Body of pancreas (tissue), 4 donors: Measurements from ENCODE around the gene DAB1. TPM values are rescaled to one million over a fixed set of nuclear protein-coding genes. Genes with fewer than 3 reads are reported as not detected.

Source experiments
- ATAC-seq: fragments of 150-250 bp; one replicate; pipeline ENCODE4 v1.9.1; 2016
- DNase-seq, 4 donors: peaks; one replicate each; pipeline ENCODE4 v3.0.0-alpha.2; 2019
- H3K27ac ChIP-seq, 4 donors: fragments of 200-600 bp; sonication (generic); 1 replicate in 3 of 4; 2 replicates in 1 of 4; pipeline versions ENCODE4 v1.5.1 to v1.6.1; 2016 to 2019; ENCODE audit warnings: mild to moderate bottlenecking in 1 of 4, mixed read lengths in 1 of 4, moderate library complexity in 1 of 4
- H3K27me3 ChIP-seq, 2 donors: fragments of 200-600 bp; sonication (generic); one replicate each; pipeline ENCODE4 v1.6.0; 2016; ENCODE audit warnings: mild to moderate bottlenecking in 1 of 2
- H3K36me3 ChIP-seq, 2 donors: fragments of 200-600 bp; sonication (generic); replicated peaks in 1 of 2; 2 replicates each; pipeline ENCODE4 v1.5.1; 2016; ENCODE audit warnings: low read depth in 2 of 2; ENCODE audit not compliant: insufficient read depth in 1 of 2
- H3K4me1 ChIP-seq: fragments of 200-600 bp; sonication (generic); one replicate; pipeline ENCODE4 v1.6.0; 2016
- H3K4me3 ChIP-seq, 2 donors: fragments of 200-600 bp; sonication (generic); 1 replicate in 1 of 2; 2 replicates in 1 of 2; pipeline ENCODE4 v1.5.1; 2016 to 2019
- H3K9me3 ChIP-seq, 3 donors: fragments of 200-600 bp; sonication (generic); 1 replicate in 2 of 3; 2 replicates in 1 of 3; pipeline ENCODE4 v1.5.1; 2016
- CTCF ChIP-seq, 7 experiments: fragments of 450-650 bp in 4 of 7; fragments of 200-600 bp in 3 of 7; sonication (generic) in 3 of 7; IDR thresholded peaks; one replicate each; pipeline ENCODE4 v1.5.1; 2016 to 2019; ENCODE audit warnings: antibody characterized with exemption in 7 of 7
- POLR2A ChIP-seq, 3 donors: fragments of 450-650 bp; IDR thresholded peaks; one replicate each; pipeline ENCODE4 v1.6.1; 2016; ENCODE audit warnings: antibody characterized with exemption in 3 of 3, mild to moderate bottlenecking in 2 of 3
- WGBS, 2 donors: methylation state at CpG; one replicate each; pipeline ENCODE4 v1.1.5; 2017; 5-methylcytosine and 5-hydroxymethylcytosine counted together
- intact Hi-C: fragments of 100-400 bp; cut with DNase I; formaldehyde crosslinking; loops from one replicate; pipeline ENCODE4 v1.15.1; 2023
- total RNA-seq, 2 donors: library from RNA; depleted of rRNA; stranded (reverse); fragments of >200 nt; gene quantifications; one replicate each; pipeline ENCODE4 v1.1.0, GENCODE V29; 2016

Gene DAB1
- total RNA-seq, 2 donors from 2014 or later = under 0.01 TPM; not detected in 1

DNA sequence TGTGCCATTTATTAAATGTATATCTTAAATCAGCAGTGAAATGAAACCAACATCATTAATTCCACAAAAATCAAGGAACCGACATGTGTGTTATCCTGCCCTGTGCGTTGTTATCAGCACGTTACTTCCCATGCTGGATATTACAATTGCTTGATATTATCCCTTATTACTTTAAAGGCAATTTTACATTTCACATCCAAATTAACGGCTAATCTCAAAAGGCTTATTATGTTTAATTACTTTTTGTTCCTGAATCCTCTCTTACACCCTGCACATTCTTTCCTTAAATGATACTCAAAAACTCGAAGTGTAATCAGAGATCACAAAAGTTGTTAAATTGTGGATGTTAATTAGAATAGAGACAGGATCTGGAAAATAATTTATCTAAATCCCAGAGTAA, 167.9 kb downstream of the DAB1 start:
- ATAC-seq (no peak), DNase-seq (no peak)
- WGBS, 2 donors = 73% methylated on average over 5 of the region's 5 CpGs
- Histone ChIP-seq H3K4me1 (no peaks in the 10 kb centered on the region), H3K27ac (no peak overlapping the region), H3K9me3 (peaks cover 0 to 4% (median 0%) of the 10 kb centered on the region in 3 donors), H3K4me3 (no peak overlapping the region), H3K36me3 (no peaks in the 10 kb centered on the region), H3K27me3 (no peaks in the 10 kb centered on the region)
- no peak for TF ChIP-seq CTCF (IDR thresholded peaks at IDR 0.05)
- no peak for TF ChIP-seq POLR2A (IDR thresholded peaks at IDR 0.05)
- intact Hi-C loops = no loop called here

- H3K36me3 ChIP-seq = no peaks in the 10 kb centered on the region
- 23 to 31% methylated on average over 2 of the region's 2 CpGs for WGBS, 2 donors
- peaks cover 0 to 4% (median 0%) of the 10 kb centered on the region in 3 donors for H3K9me3 ChIP-seq
- no peak for ATAC-seq
- DNase-seq = no peak
- H3K27me3 ChIP-seq = no peaks in the 10 kb centered on the region
- H3K27ac ChIP-seq = no peak overlapping the region
- no peaks in the 10 kb centered on the region for H3K4me1 ChIP-seq
- intact Hi-C loops = no loop called here
- TF ChIP-seq POLR2A (IDR thresholded peaks at IDR 0.05) = no peak
- TF ChIP-seq CTCF (IDR thresholded peaks at IDR 0.05) = no peak
- H3K4me3 ChIP-seq = no peak overlapping the region
These were observed 169.8 kb downstream of the DAB1 start for GRCh38 chr1:57254022-57254421.

GRCh38 chr1:57252597-57253294, 171.1 kb downstream of the DAB1 start:
- H3K27me3 ChIP-seq = no peaks in the 10 kb centered on the region
- 58 to 67% methylated on average over 10 of the region's 10 CpGs for WGBS, 2 donors
- peaks cover 0 to 4% (median 0%) of the 10 kb centered on the region in 3 donors for H3K9me3 ChIP-seq
- TF ChIP-seq CTCF (IDR thresholded peaks at IDR 0.05) (no peak), POLR2A (IDR thresholded peaks at IDR 0.05) (no peak)
- DNase-seq (no peak), ATAC-seq (no peak)
- intact Hi-C loops = no loop called here
- no peak overlapping the region for H3K4me3 ChIP-seq
- no peaks in the 10 kb centered on the region for H3K36me3 ChIP-seq
- no peaks in the 10 kb centered on the region for H3K4me1 ChIP-seq
- no peak overlapping the region for H3K27ac ChIP-seq

DNA sequence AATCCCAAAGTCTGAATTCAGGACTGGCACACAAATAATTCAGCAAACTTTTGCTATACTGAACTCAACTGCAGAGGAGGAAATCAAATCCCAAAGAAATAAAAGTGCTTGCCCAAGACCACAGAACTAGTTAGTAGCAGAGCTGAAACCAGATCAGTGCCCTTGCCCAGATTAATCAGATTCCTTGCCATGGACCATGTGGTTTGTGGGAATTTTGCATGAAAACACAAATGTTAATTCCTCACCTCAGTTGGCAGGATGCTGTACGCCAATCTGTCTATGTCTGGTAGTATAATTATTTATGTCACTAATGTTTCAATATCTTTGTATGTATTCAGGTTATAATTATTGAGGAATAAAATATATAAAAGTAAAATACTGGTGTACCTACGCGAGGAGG, 173.8 kb downstream of the DAB1 start:
- H3K27me3 ChIP-seq = no peaks in the 10 kb centered on the region
- DNase-seq = no peak
- intact Hi-C loops = no loop called here
- no peaks in the 10 kb centered on the region for H3K36me3 ChIP-seq
- H3K4me1 ChIP-seq = no peaks in the 10 kb centered on the region
- no peak overlapping the region for H3K4me3 ChIP-seq
- H3K27ac ChIP-seq = no peak overlapping the region
- TF ChIP-seq CTCF (IDR thresholded peaks at IDR 0.05) (no peak), POLR2A (IDR thresholded peaks at IDR 0.05) (no peak)
- peaks cover 0 to 7% (median 0%) of the 10 kb centered on the region in 3 donors for H3K9me3 ChIP-seq
- no peak for ATAC-seq
- 66 to 80% methylated on average over 3 of the region's 3 CpGs for WGBS, 2 donors

- DNase-seq (no peak), ATAC-seq (no peak)
- Histone ChIP-seq H3K36me3 (no peaks in the 10 kb centered on the region), H3K4me1 (no peaks in the 10 kb centered on the region), H3K27me3 (no peaks in the 10 kb centered on the region), H3K4me3 (no peak overlapping the region), H3K27ac (no peak overlapping the region), H3K9me3 (peaks cover 0 to 7% (median 0%) of the 10 kb centered on the region in 3 donors)
- intact Hi-C loops = no loop called here
- TF ChIP-seq POLR2A (IDR thresholded peaks at IDR 0.05) (no peak), CTCF (IDR thresholded peaks at IDR 0.05) (no peak)
- WGBS, 2 donors = 75 to 92% methylated on average over 2 of the region's 2 CpGs
These were observed 174.3 kb downstream of the DAB1 start for GRCh38 chr1:57249511-57249910.
